ENCODE results near the gene ACAP3. TPM values are rescaled to one million over a fixed set of nuclear protein-coding genes. Genes with fewer than 3 reads are reported as not detected.
"Not testable (repeated sequence)": the region's sequence is repeated elsewhere in the genome, so short reads cannot be mapped to it uniquely, and the experiment has no call there.

ACAP3 gene
- polyA plus RNA-seq, 3 donors, result 33.2 to 35.6 (median 33.5) TPM

DNA sequence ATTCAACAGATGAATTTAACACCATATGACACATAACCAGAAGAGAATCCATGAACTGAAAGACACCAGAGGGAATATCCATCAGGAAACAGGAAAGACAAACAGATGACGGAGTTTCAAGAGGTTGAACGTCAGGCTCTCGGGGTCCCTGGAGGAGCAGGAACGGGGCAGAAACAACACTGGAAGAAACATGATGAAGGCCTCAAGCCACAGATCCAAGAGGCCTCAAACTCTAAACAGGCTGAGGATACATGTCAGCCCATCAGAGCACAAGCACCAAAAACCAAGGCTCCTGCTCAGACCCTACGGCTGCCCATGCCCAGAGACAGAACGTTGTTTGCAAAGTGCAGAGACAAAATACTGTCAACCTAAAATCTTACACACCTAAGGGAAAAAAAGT, 9.7 kb upstream of the ACAP3 start:
- no peak for DNase-seq

DNA sequence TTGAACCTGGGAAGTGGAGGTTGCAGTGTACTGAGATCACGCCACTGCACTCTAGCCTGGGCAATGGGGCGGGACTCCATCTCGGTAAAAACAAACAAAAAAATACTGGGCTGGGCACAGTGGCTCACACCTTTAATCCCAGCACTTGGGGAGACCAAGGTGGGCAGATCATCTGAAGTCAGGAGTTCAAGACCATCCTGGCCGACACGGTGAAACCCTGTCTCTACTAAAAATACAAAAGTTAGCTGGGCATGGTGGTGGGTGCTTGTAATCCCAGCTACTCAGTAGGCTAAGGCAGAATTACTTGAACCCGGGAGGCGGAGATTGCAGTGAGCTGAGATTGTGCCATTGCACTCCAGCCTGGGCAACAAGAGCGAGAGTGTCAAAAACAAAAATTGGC, 8.5 kb upstream of the ACAP3 start:
- DNase-seq, result not testable (repeated sequence)

DNA sequence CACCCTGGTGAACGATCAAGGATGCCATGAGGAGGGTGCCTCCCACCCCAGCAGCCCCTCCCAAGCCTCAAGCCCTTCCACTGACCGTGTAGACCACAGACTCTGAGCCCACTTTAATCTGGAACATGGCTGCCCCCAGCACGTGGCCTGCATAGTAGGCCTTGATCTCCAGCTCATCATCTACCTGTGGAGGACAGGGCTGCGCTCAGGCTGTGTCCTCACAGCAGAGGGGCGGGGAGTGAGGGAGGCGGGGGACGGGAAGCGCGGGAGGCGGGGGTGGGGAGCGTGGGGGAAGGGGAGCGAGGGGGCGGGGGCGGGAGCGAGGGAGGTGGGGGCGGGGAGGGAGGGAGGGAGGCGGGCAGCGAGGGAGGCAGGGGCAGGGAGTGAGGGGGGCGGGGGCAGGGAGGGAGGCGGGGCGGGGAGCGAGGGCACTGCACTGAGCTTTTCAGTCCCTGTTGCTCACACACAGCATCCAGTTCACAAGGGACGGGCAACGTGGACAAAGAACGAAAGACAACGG, 7.8 kb upstream of the ACAP3 start:
- DNase-seq, result no peak

GRCh38 chr1:1314678-1315335, 7.1 kb upstream of the ACAP3 start:
- no peak for DNase-seq

DNA sequence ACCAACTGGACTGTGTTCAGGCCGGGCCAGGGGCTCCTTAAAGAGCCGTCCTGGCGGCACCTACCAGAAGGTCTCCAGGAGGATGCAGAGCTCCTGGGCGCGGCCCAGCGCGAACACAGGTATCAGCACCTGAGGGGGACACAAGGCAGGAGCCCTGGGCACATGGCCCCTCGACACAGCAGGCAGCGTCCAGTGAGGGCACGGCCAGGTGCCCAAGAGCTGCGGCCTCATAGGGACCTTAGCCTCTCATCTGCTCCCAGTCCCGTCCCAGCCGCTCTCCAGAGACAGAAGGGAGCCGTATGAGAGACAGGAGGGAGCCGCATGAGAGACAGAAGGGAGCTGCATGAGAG, 6.5 kb upstream of the ACAP3 start:
- DNase-seq, result no peak

GRCh38 chr1:1313500-1314236, 5.9 kb upstream of the ACAP3 start:
- DNase-seq, result no peak

- no peak for DNase-seq
Measured at GRCh38 chr1:1312450-1313314, 5.0 kb upstream of the ACAP3 start.

GRCh38 chr1:1311107-1312104, 3.7 kb upstream of the ACAP3 start:
- no peak for DNase-seq

DNA sequence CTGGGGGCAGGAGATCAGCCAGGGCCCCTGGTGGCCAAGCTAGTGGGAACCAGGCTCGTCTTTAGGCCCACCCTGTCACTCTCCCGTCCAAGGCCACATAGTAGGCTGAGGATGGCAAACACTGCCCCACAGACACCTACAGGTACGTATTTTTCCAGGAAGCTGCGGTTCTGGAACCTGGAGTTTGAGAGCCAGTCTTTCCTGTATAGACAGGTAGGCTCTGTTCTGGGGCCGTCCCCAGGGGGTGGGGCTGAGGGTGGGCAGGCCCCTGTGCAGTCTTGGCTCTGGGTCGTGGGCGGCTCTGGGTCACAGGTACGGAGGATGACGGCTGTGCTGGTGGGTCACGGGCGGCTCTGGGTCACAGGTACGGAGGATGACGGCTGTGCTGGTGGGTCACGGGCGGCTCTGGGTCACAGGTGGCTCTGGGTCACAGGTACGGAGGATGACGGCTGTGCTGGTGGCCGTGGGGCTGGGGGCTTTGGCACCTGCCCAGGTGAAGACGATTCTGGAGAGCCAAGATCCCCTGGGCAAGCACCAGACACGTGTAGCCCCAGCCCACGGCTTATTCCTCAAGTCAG, 2.8 kb upstream of the ACAP3 start:
- no peak for DNase-seq

DNA sequence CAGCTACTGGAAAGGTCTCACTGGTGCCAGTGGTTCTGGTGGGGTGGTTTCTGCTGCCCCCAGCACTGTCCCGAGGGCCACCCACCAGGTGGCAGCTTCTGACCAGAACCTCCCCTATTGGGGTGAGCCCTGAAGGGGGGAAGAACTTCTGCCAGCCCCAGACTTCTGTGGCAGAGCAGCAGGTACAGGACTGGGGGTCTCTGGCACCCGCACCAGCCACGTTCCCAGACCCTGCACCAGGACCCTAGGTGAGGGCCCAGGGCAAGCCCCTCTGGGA, 2.3 kb upstream of the ACAP3 start:
- no peak for DNase-seq

GRCh38 chr1:1309251-1310108, 1.8 kb upstream of the ACAP3 start:
- DNase-seq, result no peak

- no peak for DNase-seq
Measured at GRCh38 chr1:1308756-1309250, 1.1 kb upstream of the ACAP3 start.

DNA sequence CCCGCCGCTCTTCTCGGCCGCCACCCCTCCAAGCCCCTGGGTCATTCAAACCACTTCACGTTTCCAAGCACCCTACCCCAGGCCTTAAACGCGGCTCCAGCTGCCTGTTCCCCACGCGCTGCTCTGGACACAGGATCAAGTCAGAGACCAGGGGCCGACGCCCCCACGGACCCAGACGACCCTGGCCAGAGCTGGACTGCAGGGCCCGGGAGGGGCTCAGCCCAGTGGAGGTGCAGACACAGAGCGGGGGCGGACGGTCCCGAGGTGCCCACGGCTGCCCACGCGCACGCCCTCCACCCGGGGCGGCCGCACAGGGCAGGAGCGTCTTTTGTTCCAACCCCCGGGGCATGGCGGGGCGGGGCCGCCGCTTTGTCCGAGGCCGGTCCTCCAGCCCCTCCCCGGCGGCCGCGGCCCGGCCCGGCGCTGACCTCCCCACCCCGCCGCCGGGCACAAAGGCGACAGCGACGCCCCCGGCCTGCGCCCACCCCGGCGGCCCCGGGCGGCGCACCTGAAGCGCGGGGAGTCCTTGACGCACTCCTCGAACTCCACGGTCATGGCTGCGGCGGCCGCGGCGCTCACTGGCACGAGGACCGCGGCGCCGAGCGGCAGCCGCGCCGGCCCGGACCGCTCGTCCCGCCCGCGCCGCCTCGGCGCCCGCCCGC, 338 bp downstream of the ACAP3 start:
- no peak for DNase-seq

GRCh38 chr1:1306661-1307260, 969 bp downstream of the ACAP3 start:
- no peak for DNase-seq

GRCh38 chr1:1306070-1306660, 1.6 kb downstream of the ACAP3 start:
- DNase-seq, result no peak

GRCh38 chr1:1305300-1306069, 2.2 kb downstream of the ACAP3 start:
- no peak for DNase-seq
